Osteocyte (in vitro differentiated cells): ENCODE results near the gene PTPN12. TPM values are rescaled to one million over a fixed set of nuclear protein-coding genes. Genes with fewer than 3 reads are reported as not detected.
"Not testable (repeated sequence)": the region's sequence is repeated elsewhere in the genome, so short reads cannot be mapped to it uniquely, and the experiment has no call there.

Experiments
- DNase-seq: peaks from one replicate; pipeline ENCODE4 v3.0.0; 2021; ENCODE audit warnings: mixed read lengths; ENCODE audit not compliant: unreplicated experiment; ENCODE audit errors: extremely low spot score
- H3K27ac Mint-ChIP-seq: one replicate; pipeline ENCODE4 v1.8.0; 2021; ENCODE audit warnings: mild to moderate bottlenecking, mixed read lengths; ENCODE audit not compliant: unreplicated experiment
- H3K27me3 Mint-ChIP-seq: one replicate; pipeline ENCODE4 v1.8.0; 2021; ENCODE audit warnings: mixed read lengths; ENCODE audit not compliant: unreplicated experiment
- H3K36me3 Mint-ChIP-seq: one replicate; pipeline ENCODE4 v1.8.0; 2021; ENCODE audit warnings: mixed read lengths; ENCODE audit not compliant: unreplicated experiment
- H3K4me1 Mint-ChIP-seq: one replicate; pipeline ENCODE4 v1.8.0; 2021; ENCODE audit warnings: mixed read lengths; ENCODE audit not compliant: unreplicated experiment
- H3K4me3 Mint-ChIP-seq: one replicate; pipeline ENCODE4 v1.8.0; 2021; ENCODE audit warnings: mild to moderate bottlenecking, moderate library complexity, mixed read lengths; ENCODE audit not compliant: unreplicated experiment
- H3K9me3 Mint-ChIP-seq: one replicate; pipeline ENCODE4 v1.8.0; 2021; ENCODE audit warnings: mixed read lengths; ENCODE audit not compliant: unreplicated experiment
- CTCF ChIP-seq: fragments of 200-600 bp; sonication (generic); IDR thresholded peaks from 2 replicates; pipeline ENCODE4 v1.5.0; 2021; ENCODE audit warnings: antibody characterized with exemption, mild to moderate bottlenecking, moderate library complexity
- total RNA-seq: library from RNA; stranded (reverse); gene quantifications from 2 replicates; pipeline ENCODE4 v1.2.1, GENCODE V29; 2021

The PTPN12 gene
- total RNA-seq, 1 donor from 2014 or later = 85.4 TPM

DNA sequence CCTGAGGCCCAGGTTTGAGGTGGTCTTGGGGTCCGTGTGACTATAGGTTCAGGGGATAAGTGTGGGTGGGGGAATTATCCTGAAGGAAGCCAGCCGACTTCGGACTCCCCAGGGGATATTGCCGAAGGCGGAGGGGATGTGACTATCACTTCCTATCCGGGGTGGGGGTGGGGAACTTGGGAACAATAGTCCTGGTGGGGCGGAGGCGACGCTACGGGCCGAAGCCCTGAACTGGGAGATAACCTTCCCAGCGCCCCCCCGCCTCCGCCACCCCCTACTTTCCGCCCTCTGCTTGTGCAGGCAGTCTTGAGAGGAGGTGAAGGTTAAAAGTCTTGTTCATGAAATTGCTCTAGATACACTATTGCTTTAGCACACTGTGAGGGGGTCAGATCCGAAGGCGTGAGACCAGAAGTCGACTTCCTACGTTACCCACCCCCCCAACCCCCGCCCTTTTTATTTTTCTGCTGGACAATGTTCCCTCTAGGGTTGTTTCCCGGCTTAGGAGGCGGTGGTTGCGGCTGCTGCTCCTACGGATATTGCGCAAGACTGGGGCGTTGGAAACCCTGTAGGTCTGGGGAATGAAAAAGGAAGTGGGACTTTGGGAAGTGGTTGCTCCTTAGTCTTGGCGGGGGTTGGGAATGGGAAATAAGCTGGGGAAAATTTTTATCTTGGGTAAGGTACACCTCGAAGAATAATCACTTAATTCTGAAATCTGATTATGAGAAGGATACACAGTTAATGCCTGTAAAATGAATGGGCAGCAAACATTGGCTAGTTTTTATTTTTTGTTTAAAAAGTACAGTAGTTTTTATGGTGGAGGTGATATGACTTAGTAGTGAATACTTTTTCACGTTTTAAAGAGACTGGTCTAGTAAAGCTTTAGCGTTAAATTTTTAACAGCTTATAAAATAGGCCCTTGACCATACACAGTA lies 1.5 kb downstream of the PTPN12 start:
- Mint-ChIP-seq H3K4me1 (peaks cover 46% of the 10 kb centered on the region), H3K9me3 (no peaks in the 10 kb centered on the region), H3K36me3 (no peaks in the 10 kb centered on the region), H3K27ac (peak overlapping the region; percentile 94), H3K27me3 (no peaks in the 10 kb centered on the region), H3K4me3 (peak overlapping the region; percentile 85)
- no peak for TF ChIP-seq CTCF
- peak; percentile 88 for DNase-seq

DNA sequence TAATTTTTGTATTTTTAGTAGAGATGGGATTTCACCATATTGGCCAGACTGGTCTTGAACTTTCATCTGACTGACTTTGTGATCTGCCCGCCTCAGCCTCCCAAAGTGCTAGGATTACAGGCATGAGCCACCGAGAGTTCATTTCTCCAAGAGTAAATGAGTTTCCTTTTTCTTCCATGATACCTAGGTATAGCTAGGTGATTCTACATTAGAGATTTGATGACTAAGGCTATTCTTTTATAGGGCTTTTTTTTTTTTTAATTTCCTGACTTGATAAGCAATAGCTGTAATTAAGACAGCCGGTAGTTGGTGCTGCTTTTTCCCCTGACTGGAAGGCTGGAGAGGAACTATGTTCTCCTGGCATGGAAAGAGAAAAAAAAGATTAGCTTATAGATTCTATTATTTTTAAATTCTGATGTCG lies 3.3 kb downstream of the PTPN12 start:
- DNase-seq = no peak
- TF ChIP-seq CTCF = no peak
- Mint-ChIP-seq H3K27me3 (no peaks in the 10 kb centered on the region), H3K27ac (peak overlapping the region; percentile 84), H3K4me3 (peak overlapping the region; percentile 80), H3K9me3 (no peaks in the 10 kb centered on the region), H3K36me3 (no peaks in the 10 kb centered on the region), H3K4me1 (peaks cover 62% of the 10 kb centered on the region)

DNA sequence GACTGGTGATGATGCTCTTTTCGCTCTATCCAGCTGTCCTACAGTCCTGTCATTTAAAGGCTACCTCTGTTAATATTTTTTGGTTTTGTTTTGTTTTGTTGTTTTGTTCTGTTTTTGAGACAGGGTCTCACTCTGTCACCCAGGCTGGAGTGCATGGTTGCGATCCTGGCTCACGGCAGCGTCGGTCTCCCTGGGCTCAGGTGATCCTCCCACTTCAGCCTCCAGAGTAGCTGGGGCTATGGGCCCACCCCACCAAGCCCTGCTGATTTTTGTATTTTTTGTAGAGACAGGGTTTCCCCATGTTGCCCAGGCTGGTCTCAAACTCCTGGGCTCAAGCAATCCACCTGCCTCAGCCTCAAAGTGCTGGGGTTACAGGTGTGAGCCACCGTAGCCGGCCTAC lies 3.9 kb downstream of the PTPN12 start:
- H3K36me3 Mint-ChIP-seq, H3K9me3 Mint-ChIP-seq, DNase-seq, H3K27me3 Mint-ChIP-seq, H3K4me3 Mint-ChIP-seq: not testable (repeated sequence)
- Mint-ChIP-seq H3K27ac (peak overlapping the region; percentile 5), H3K4me1 (peaks cover 62% of the 10 kb centered on the region)

GRCh38 chr7:77542409-77542808 lies 5.3 kb downstream of the PTPN12 start:
- no peak overlapping the region for H3K4me3 Mint-ChIP-seq
- H3K27me3 Mint-ChIP-seq = no peaks in the 10 kb centered on the region
- peaks cover 65% of the 10 kb centered on the region for H3K4me1 Mint-ChIP-seq
- H3K9me3 Mint-ChIP-seq = no peaks in the 10 kb centered on the region
- TF ChIP-seq CTCF = no peak
- peaks cover 4% of the 10 kb centered on the region for H3K36me3 Mint-ChIP-seq
- no peak for DNase-seq
- H3K27ac Mint-ChIP-seq = peak overlapping the region; percentile 29

GRCh38 chr7:77542895-77543294 lies 5.8 kb downstream of the PTPN12 start:
- H3K27me3 Mint-ChIP-seq = no peaks in the 10 kb centered on the region
- no peaks in the 10 kb centered on the region for H3K9me3 Mint-ChIP-seq
- TF ChIP-seq CTCF = no peak
- H3K27ac Mint-ChIP-seq = peak overlapping the region; percentile 29
- no peak overlapping the region for H3K4me3 Mint-ChIP-seq
- no peak for DNase-seq
- H3K4me1 Mint-ChIP-seq = peaks cover 67% of the 10 kb centered on the region
- peaks cover 4% of the 10 kb centered on the region for H3K36me3 Mint-ChIP-seq
